HG02763 (cell line): ENCODE results near the gene UTP18.
"Not testable (repeated sequence)": the region's sequence is repeated elsewhere in the genome, so short reads cannot be mapped to it uniquely, and the experiment has no call there.

Experiments used
- ATAC-seq: cut with Tn5 transposase; IDR thresholded peaks from one replicate; pipeline ENCODE4 v1.9.1; 2021; ENCODE audit warnings: mild to moderate bottlenecking, moderate library complexity; ENCODE audit not compliant: unreplicated experiment

UTP18 gene

DNA sequence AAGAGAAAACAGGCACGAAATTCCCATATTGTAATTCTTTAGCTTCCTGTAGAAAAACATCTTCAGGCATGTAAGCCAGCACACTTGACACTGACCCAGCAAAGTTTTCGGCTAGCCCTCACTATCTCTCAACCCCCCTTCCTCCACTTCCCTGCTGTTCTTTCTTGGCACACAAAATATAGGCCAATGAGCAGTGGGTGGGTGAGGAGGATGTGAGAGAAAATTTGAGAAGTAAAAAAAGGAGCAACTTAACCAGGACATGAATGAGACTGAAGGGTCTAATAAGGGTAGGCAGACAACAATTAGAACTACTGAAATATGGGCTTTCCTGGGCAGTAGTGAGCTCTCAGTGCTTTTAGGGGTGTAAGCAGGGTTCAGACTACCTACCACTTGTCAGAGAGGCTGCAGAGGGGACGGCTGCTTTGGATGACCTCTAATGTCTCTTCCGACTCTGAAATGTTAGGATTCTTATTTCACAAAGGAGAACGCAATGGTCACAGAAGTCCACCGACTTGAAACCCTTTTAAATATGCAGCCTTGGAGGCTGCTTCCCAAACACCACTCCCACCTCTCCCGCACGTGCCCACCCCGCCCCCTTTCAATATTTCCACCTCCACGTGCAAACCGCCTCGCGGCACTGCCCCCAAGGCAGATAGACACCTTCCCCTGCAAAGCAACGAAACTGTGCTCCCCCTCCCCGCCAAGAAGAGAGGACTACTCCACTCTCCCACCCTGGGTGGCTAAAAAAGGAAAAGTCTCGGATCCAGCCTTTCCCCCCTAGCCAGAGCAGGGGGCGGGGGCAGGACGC lies 1.4 kb upstream of the UTP18 start:
- no peak for ATAC-seq

DNA sequence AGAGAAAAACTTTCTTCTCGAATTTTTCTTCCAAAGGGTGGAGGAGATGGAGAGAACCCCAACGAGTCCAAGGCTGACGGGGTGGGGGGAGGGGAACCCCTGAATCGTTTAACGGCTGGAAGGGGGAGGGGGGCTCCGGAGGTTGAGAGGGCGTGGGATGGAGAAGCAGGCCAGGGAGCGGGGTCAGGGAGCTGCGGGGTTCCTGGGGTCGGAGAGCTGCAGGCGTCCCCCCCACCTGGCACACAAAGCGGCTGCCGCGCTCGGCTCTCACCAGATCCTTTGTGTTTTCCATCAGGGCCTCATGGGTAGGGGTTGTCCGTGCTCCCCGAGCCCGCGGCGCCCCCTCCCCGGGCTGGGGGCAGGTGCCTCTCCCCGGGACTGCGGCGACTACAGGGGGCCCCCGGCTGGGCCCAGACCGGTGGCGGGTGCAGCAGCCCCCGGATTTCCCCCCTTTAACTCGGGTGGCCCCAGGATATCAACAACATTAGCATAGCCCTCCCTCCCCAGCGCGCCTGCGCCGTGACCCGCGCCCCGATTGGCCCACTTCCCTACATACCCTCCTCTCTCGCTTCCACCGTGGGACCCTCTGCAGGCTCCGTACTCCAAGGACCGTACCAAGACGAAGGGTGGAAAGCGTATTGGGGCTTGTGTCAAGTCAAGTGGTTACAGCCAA lies 646 bp upstream of the UTP18 start, which contains the start of gene MBTD1:
Gene MBTD1 (minus strand): TSS at position 486 of the 673 bp plus-strand sequence. CDS start 34,888 bp downstream, outside the sequence.
- ATAC-seq: peak; percentile 69

DNA sequence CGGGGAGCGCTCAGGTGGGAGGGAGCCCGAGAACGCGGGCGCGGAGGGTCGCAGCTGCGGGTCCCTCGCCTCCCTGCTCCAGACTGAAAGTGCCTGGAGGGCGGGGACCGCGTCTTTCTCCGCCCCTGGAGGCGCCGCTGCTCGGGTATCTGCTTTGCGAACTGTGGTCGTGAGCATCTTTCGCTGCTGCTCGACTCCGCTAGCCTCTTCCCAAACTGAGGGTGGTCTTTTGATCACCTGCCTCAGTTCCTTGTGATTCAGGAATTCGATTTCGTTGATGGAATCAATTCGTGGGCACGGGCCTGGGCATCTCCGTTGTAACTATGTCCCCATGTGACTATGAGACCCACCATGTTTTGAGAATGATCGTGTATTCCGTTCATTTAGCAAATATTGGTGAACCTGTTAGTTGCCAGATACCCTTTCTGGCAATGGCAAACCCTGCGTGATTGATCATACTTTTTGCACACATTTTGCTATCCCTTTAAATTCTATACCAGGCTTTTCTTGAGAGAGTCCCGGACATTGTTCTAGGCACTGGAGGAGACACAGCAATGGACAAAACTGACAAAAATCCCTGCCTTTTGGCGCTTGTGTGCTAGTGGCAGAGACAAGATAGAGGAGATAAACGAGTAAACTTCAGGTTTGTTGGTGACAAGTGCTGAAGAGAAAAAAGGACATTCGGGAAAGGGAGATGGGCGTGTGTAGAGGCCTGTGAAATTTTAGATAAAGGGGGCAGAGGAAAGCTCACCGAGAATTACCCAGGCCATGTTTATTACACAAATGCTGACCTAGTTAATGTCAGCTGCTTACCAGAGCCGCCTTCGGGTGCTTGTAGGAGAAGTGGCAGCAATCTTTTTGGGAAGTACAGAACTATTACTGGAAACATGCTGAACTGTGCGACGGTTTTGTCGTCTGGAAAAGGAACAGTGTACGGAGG lies 948 bp downstream of the UTP18 start:
- ATAC-seq: no peak

DNA sequence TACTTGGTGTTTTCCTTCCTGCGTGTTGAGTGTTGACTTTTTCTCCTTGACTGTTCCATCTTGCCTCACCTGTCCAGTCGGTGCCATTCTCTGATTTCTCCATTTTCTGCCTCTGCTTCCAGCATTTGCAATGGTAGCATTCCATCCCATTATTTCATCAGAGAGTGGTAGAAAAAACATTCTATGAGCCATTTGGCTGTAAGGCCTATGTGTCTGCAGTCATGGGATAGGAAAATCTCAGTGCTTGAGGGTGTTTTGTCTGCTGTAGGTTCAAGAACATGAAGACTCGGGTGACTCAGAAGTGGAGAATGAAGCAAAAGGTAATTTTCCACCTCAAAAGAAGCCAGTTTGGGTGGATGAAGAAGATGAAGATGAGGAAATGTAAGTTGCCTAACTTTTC lies 2.7 kb downstream of the UTP18 start:
- no peak for ATAC-seq

DNA sequence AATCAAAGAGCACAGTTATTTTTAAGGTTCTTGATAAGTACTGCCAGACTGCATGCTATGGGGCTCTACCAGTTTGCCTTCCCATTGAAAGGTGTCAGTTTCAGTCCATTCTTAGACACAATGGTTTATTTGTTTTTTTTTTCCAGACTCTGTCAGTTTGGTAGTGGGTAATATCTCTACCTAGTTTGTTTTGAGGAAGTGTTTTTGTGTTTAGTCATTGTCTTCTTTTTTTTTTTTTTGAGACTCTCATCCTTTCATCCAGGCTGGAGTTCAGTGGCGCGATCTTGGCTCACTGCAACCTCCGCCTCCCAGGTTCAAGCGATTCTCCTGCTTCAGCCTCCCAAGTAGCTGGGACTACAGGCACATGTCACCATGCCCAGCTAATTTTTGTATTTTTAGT lies 4.1 kb downstream of the UTP18 start:
- ATAC-seq: not testable (repeated sequence)

DNA sequence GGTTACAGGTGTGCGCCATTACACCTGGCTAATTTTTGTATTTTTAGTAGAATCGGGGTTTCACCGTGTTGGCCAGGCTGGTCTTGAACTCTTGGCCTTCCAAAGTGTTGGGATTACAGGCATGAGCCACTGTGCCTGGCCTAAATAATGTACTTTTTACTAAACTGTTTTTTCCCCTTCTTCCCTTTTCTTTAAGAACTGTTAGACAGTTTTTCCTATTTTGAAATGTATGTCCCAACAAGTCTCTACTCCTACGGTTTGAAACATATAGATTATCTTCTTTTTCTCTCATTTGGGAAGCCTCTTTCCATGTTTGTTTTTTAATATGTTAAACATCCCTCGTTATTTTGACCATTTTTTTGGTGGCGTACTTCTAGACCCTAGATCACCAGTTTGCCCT lies 9.6 kb downstream of the UTP18 start:
- ATAC-seq: no peak

DNA sequence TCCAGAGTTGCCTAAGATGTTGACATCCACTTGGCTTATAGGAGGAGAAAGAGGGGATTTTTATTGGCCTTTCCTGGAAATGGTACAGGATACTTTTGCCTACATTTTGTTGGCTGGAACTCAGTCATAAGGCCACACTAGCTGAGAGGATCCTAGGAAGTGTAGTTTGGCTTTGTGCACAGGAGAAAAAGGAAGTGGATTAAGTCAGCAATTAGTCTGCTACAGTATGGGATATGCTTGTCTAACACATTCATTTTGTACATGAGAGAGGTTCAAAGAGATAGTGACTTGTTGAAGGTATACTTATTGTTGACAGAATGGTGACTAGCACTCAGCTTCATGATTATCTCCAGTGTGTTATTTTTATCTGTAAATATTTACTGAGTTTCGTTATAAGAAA lies 10.3 kb downstream of the UTP18 start:
- no peak for ATAC-seq

DNA sequence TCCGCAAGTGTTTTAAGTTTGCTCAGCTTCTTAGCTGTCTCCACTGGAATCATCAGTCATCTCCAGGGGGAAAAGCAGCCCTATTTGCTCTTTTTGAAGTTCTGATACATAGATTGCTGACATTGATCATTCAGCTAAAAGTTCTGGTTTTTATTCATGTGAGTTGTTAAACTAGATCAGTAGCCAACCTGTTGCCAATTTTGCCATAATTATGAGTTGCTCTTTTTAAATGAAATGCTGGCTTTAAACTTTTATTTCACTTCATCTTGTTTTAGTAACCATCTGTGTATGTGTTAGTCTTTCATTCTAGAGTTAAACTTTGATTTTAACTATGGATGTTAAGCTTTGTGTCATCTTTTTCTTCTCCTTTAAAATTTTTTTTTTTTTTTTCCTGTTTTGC lies 12.5 kb downstream of the UTP18 start:
- no peak for ATAC-seq

DNA sequence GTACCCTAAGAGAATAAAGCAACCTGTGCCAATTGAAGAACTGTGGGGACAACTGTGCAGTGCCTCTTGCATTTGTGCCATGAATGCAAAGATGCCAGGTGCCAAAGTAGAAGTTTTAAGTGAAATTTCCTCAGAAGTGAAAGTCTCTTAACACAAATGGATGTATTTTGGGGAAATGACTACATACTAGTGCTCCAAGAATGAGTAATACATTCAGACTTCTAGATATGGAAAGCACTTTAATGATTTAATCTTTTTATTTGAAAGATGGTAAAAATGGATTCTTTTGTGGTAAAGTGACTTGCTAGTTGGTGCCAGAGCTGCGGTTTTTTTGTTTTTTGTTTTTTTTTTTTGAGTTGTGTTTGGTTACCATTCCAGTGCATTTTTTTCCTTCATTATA lies 15.0 kb downstream of the UTP18 start:
- no peak for ATAC-seq

DNA sequence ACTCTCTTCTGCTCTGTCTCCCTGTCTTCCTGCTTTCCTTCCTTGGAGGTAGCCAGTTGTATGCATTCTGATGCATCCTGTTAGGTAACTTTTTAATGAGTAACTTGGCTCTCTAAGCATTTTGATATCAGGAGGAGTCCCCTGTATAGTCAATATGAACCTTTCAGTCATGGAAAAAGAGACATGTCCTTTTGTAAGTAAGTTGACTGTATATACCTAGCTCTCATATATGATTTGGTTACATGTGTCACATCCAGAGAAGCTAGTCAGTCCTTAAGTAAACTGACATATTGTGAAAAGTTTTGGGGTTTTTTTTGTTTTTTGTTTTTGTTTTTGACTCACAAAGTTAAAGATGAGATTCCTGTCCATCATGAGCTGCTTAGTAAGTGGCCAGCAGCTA lies 18.8 kb downstream of the UTP18 start:
- ATAC-seq: no peak

DNA sequence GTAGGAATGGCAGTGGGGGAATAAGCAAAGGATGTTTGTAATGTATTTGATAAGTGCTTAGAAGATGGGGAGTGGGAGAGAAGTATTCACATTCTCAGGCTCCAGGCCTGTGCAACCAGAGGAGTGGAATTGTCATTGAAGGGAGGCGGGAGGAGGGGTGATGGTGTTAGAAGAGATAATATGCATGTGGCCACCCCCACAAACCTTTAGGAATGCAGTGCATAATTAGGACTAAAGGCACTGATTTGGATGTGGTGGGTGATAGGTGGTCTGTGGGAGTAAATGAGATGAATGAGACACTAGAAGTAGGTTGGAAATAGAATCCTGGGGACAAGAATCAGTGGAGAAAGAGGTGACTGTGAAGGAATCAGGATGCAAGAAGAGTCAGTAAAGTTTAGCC lies 27.1 kb downstream of the UTP18 start:
- ATAC-seq: no peak

DNA sequence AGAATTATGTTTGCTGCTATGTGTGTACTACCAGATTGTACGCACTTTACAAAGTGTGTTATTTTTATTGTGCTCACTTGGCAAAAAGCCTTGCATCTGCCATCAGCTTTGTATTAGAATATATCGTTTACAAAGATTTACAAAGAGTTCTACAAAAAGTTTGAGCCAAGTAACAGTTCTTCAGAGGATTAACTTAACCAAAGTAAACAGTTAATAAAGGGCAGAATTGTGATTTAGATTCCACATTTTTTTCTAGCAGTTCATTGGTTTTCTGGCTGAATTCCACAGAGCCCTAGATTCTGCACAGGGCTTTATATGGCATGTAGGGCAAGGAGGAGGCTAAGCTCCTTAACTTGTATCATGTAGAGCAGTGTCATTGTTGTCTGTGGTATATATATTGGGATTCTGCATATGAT lies 29.4 kb downstream of the UTP18 start:
- ATAC-seq: no peak

DNA sequence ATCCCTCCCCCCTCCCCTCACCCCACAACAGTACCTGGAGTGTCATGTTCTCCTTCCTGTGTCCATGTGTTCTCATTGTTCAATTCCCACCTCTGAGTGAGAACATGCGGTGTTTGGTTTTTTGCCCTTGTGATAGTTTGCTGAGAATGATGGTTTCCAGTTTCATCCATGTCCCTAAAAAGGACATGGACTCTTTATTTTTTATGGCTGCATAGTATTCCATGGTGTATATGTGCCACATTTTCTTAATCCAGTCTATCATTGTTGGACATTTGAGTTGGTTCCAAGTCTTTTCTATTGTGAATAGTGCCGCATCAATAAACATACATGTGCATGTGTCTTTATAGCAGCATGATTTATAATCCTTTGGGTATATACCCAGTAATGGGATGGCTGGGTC lies 34.0 kb downstream of the UTP18 start:
- ATAC-seq: not testable (repeated sequence)

DNA sequence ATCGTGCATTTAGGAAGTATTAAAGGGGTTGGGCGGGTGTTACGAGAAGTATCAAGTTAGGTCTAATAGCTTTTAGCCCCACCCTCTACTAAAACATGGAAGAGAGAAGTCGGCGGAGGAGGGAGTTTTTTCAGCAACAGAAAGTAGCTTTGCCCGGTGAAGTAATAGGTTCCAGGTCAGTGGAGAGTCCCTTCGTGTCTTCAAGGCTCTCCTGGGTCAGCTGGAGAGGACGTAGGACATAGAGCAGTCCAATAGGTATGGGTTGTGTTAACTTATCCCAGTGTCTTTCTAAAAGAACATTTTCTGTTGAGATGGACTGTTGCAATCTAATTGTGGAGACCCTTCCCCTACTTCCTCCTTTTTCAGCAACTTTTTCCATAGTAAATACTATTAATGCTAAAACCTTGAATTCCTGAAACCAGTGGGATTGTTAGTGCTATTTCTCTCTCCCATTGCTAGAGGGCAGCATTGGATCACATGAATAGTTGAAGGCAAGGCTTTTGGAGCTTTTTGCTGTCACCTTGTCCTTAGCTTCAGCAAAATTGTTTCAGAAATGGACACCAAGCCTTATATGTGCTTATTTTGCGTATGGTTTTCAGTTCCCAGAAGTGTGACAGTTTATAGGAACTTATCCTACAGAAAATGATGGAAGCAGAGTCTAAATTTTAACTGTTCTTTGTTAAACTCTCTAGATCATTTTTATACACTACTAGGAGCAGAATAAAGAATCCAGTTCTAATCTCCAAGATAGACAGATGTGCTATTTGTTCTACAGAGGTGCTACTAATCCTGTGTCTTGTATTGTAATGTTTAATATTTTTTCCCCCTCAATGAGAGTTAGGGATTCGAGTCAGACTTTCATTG lies 38.4 kb downstream of the UTP18 start:
- ATAC-seq: no peak

DNA sequence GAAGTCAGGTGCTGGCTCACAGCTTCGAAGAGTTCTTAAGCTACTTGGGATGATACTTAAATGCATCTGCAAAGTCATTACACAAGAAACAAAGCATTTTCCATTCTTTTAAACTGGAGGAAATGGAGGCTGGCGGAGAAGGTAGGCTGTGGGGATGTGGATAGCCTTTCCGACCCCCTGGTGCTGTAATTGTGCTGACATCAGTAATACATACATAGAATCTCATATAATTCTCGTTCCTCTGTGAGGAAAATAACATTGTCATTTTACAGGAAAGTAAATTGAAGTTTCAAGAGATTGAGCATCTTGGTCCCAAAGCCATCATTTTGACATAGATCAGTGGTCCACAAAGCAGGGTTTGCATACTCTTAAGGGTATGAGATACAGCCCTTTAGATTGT lies 39.5 kb downstream of the UTP18 start:
- ATAC-seq: no peak

DNA sequence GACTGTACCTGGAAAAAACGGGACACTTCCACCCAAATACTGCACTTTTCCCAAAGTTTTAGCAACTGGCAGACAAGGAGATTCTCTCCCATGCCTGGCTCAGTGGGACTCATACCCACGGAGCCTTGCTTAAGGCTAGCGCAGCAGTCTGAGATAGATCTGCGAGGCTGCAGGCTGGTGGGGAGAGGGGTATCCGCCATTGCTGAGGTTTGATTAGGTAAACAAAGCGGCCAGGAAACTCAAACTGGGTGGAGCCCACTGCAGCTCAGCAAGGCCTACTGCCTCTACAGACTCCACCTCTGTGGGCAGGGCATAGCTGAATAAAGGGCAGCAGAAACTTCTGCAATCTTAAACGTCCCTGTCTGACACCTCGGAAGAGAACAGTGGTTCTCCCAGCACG lies 44.8 kb downstream of the UTP18 start:
- no peak for ATAC-seq

DNA sequence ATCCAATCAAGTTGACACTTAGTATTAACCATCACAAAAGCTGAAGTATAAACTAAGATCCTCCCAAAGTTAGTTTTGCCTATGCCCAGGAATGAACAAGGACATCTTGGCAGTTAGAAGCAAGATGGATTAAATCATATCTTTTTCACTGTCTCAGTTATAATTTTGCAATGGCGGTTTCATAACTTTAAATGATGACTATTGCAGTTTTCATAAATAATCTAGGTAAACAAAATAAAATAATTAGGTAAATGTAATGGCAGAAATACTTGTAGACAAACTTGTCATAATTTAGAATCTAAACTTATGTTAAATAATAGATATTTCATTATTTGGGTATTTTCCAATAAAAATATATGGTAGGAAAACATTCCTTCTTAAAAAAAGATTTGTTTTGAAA lies 51.7 kb downstream of the UTP18 start:
- not testable (repeated sequence) for ATAC-seq

DNA sequence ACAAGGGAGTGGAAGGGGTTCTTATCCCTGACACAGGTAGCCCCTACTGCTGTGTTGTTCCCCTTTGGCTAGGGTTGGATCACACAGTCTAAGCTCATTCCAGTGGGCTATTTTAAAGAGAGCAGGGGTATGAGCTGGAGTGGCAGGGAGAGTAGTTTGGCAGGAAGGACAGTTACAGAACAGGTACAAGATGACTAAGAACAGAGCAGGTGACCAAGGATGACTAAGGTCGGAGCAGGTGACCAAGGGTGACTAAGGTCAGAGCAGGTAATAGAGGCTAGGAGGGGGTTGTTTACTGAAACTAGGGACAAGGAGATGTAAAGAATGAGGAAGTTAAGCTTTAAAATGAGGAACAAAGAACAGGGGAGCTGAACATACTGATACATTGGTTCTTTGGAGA lies 58.8 kb downstream of the UTP18 start:
- ATAC-seq: no peak

DNA sequence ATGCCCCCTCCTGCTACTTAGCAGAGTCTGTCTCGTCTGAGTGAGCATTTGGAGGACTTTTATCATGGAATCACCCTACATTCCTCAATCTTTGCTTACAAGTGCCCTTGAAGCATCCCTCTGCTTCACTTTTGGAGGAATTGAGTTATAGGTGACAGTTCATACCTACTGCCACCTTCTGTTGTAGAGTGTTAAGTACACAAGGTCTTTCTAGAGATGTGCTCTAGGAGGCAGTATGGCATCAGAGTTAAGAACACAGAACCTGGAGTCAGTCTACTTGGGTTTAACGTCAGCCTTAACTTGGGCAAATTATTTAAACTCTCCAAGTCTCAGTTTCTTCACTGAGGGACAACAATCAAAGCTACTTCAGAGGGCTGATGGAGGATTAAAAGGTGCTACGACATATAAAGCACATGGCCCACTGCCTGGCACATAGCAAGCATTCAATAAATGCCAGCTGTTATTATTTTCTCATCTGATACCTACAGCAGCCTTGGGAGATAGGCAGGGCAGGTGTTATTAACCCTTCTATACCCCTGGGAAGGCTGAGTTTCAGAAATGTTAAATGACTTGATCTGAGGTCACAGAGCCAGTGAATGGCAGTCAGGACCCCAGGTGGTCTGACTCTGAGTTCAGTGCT lies 62.2 kb downstream of the UTP18 start:
- no peak for ATAC-seq

DNA sequence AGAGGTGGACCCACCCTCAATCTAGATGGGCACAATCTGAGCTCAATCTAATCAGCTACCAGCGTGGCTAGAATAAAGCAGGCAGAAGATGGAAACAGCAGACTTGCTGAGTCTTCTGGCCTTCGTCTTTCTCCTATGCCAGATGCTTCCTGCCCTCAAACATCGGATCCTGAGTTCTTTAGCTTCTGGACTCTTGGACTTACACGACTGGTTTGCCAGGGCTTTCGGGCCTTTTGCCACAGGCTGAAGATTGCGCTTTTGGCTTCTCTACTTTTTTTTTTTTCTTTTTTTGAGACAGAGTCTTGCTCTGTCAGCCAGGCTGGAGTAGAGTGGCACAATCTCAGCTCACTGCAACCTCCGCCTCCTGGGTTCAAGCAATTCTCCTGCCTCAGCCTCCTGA lies 65.1 kb downstream of the UTP18 start:
- ATAC-seq: no peak
